ENCODE measurements around the gene CDHR4.

DNA sequence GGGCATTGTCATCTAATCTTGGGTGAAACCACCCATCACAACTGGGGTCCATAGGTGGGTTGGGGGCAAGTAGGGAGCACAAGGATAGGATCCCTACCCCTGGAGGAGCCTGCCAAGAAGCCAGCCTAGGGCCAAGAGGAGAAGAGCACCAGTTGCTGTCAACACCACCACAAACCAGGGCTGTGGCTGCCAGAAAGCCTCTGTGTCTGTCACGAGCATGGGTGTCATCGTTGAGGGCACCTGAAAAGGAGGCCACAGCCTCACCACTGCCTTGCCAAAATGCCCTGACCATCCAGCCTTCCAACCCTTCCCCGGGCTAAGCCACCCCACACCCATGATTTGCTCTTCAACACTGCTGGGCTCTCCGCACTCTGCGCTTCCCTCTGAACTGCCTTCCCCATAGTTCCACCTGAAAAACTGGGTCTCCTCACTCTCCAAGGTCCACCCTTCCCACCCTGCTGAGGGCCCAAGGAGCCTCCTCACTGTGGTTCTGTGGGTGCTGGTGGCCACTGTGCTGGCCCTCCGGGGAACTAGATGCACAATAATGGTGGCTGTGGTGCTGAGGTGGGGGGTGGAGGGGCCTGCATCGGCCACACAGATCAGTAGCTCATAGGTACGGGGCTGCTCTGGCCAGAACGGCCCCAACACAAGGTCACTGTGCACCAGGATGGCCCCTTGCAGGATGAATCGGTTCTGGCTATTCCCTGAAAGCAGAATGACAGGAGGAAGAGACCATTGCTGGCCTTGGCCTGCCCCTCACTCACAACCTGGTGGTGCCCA is 7.1 kb downstream of the CDHR4 start:
- no peak for TF ChIP-seq EZH2 (IDR thresholded peaks at IDR 0.05; ENCODE audit: borderline replicate concordance, low read depth, low read length, severe bottlenecking)
- TF ChIP-seq, protein P1, sequence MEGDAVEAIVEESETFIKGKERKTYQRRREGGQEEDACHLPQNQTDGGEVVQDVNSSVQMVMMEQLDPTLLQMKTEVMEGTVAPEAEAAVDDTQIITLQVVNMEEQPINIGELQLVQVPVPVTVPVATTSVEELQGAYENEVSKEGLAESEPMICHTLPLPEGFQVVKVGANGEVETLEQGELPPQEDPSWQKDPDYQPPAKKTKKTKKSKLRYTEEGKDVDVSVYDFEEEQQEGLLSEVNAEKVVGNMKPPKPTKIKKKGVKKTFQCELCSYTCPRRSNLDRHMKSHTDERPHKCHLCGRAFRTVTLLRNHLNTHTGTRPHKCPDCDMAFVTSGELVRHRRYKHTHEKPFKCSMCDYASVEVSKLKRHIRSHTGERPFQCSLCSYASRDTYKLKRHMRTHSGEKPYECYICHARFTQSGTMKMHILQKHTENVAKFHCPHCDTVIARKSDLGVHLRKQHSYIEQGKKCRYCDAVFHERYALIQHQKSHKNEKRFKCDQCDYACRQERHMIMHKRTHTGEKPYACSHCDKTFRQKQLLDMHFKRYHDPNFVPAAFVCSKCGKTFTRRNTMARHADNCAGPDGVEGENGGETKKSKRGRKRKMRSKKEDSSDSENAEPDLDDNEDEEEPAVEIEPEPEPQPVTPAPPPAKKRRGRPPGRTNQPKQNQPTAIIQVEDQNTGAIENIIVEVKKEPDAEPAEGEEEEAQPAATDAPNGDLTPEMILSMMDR (IDR thresholded peaks at IDR 0.05; ENCODE audit: borderline replicate concordance, extremely low read depth, low read length, poor library complexity, severe bottlenecking), result no peak

Data from DND-41 (cell line).